DND-41 (cell line): Measurements from ENCODE around the gene KCND3.

Source experiments
- ATAC-seq: fragments of 200-7000 bp; cut with Tn5 transposase; 3 replicates; pipeline ENCODE4 v1.9.1; 2021; ENCODE audit warnings: low read depth; ENCODE audit not compliant: insufficient read depth
- DNase-seq: peaks from one replicate; pipeline ENCODE4 v3.0.0-alpha.2; 2020
- H2AFZ ChIP-seq: 2 replicates; pipeline ENCODE4 v1.6.0; 2012; ENCODE audit warnings: low read depth, low read length
- H3K27ac ChIP-seq: 2 replicates; pipeline ENCODE4 v1.5.1; 2012; ENCODE audit warnings: low read length, inconsistent platforms
- H3K27me3 ChIP-seq: fragments of 200-600 bp; sonication (generic); 2 replicates; pipeline ENCODE4 v1.6.0; 2012; ENCODE audit warnings: low read length, mild to moderate bottlenecking, inconsistent platforms; ENCODE audit not compliant: insufficient read depth, poor library complexity
- H3K36me3 ChIP-seq: 2 replicates; pipeline ENCODE4 v1.5.1; 2012; ENCODE audit warnings: low read length, inconsistent platforms; ENCODE audit not compliant: insufficient read depth
- H3K4me1 ChIP-seq: 2 replicates; pipeline ENCODE4 v1.5.1; 2012; ENCODE audit warnings: mild to moderate bottlenecking, low read length; ENCODE audit not compliant: insufficient read depth
- H3K4me2 ChIP-seq: 2 replicates; pipeline ENCODE4 v1.6.0; 2012; ENCODE audit warnings: mild to moderate bottlenecking, moderate library complexity, low read length, inconsistent platforms; ENCODE audit not compliant: insufficient read depth
- H3K4me3 ChIP-seq, 2 experiments: fragments of 200-600 bp in 1 of 2; shearing (Covaris generic) in 1 of 2; 2 replicates each; pipeline ENCODE4 v1.5.1; 2012 to 2016; ENCODE audit warnings: inconsistent platforms in 2 of 2, low read length in 2 of 2, mild to moderate bottlenecking in 2 of 2, low read depth in 1 of 2, moderate library complexity in 1 of 2
- H3K79me2 ChIP-seq: 2 replicates; pipeline ENCODE4 v1.6.0; 2012; ENCODE audit warnings: low read length, inconsistent platforms; ENCODE audit not compliant: insufficient read depth
- H3K9ac ChIP-seq: 2 replicates; pipeline ENCODE4 v1.6.0; 2012; ENCODE audit warnings: low read depth, mild to moderate bottlenecking, inconsistent platforms, low read length, moderate library complexity
- H3K9me3 ChIP-seq: 2 replicates; pipeline ENCODE4 v1.5.1; 2012; ENCODE audit warnings: low read length, moderate library complexity, mild to moderate bottlenecking, inconsistent platforms; ENCODE audit not compliant: insufficient read depth, severe bottlenecking
- H4K20me1 ChIP-seq: 2 replicates; pipeline ENCODE4 v1.6.0; 2012; ENCODE audit warnings: low read length; ENCODE audit not compliant: insufficient read depth
- CTCF ChIP-seq: IDR thresholded peaks from 2 replicates; pipeline ENCODE4 v1.5.1; 2012; ENCODE audit warnings: borderline replicate concordance, low read length, moderate library complexity, mild to moderate bottlenecking; ENCODE audit not compliant: poor library complexity, severe bottlenecking; ENCODE audit errors: extremely low read depth
- EZH2 ChIP-seq: IDR thresholded peaks from 3 replicates; pipeline ENCODE4 v1.6.1; 2012; ENCODE audit warnings: borderline replicate concordance, low read depth, mild to moderate bottlenecking, moderate library complexity, low read length, inconsistent platforms; ENCODE audit not compliant: severe bottlenecking

The KCND3 gene

DNA sequence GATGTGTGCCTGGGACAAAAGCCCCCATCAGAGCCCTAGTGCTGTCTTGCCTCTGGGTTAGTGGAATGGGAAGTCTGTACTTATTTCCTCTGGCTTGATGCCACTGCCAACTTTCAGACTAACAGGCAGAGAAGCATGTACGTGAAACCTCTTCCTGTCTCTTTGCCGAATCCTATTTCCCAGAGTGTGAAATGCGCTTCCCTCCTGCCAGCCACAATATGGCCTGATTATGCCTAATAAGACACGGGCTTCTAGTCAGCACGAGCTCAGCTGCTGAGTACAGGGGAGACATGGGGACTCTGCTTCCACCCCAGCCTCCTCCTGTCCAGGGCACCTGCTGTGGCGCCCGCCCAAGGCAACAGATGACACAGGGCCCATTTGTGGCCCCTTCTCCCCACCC, 111.4 kb downstream of the KCND3 start:
- H4K20me1 ChIP-seq, result no peaks in the 10 kb centered on the region
- TF ChIP-seq EZH2 (no peak), CTCF (no peak)
- H3K27me3 ChIP-seq, result peaks cover 48% of the 10 kb centered on the region
- no peaks in the 10 kb centered on the region for H3K36me3 ChIP-seq
- no peaks in the 10 kb centered on the region for H3K9me3 ChIP-seq
- H3K4me3 ChIP-seq, result no peak overlapping the region
- H3K4me2 ChIP-seq, result no peak overlapping the region
- DNase-seq, result no peak
- H3K9ac ChIP-seq, result no peak overlapping the region
- no peak for ATAC-seq
- H3K79me2 ChIP-seq, result no peaks in the 10 kb centered on the region
- H3K27ac ChIP-seq, result no peak overlapping the region
- no peak overlapping the region for H2AFZ ChIP-seq
- no peaks in the 10 kb centered on the region for H3K4me1 ChIP-seq

GRCh38 chr1:111876631-111877030, 112.8 kb downstream of the KCND3 start:
- H3K4me3 ChIP-seq, result no peak overlapping the region
- no peaks in the 10 kb centered on the region for H3K9me3 ChIP-seq
- H3K27ac ChIP-seq, result no peak overlapping the region
- no peaks in the 10 kb centered on the region for H3K79me2 ChIP-seq
- H3K4me2 ChIP-seq, result no peak overlapping the region
- no peaks in the 10 kb centered on the region for H3K4me1 ChIP-seq
- H3K36me3 ChIP-seq, result no peaks in the 10 kb centered on the region
- H3K27me3 ChIP-seq, result peaks cover 55% of the 10 kb centered on the region
- H3K9ac ChIP-seq, result no peak overlapping the region
- no peaks in the 10 kb centered on the region for H4K20me1 ChIP-seq
- H2AFZ ChIP-seq, result no peak overlapping the region
- DNase-seq (no peak), ATAC-seq (no peak)
- TF ChIP-seq CTCF (no peak), EZH2 (no peak)

GRCh38 chr1:111875640-111876039, 113.8 kb downstream of the KCND3 start:
- no peak for TF ChIP-seq CTCF
- TF ChIP-seq EZH2, result no peak
- Histone ChIP-seq H3K27ac (no peak overlapping the region), H3K9me3 (no peaks in the 10 kb centered on the region), H4K20me1 (no peaks in the 10 kb centered on the region), H3K4me3 (no peak overlapping the region), H3K36me3 (no peaks in the 10 kb centered on the region), H3K79me2 (no peaks in the 10 kb centered on the region), H3K27me3 (peaks cover 50% of the 10 kb centered on the region), H3K4me1 (no peaks in the 10 kb centered on the region), H3K9ac (no peak overlapping the region), H2AFZ (no peak overlapping the region), H3K4me2 (no peak overlapping the region)
- no peak for ATAC-seq
- DNase-seq, result no peak
